Measurements from ENCODE around the gene ABCD3.
A peak's percentile ranks its signal among the peaks of the same experiment; 100 is the strongest.
"Not testable (repeated sequence)": the region's sequence is repeated elsewhere in the genome, so short reads cannot be mapped to it uniquely, and the experiment has no call there.

The ABCD3 gene

DNA sequence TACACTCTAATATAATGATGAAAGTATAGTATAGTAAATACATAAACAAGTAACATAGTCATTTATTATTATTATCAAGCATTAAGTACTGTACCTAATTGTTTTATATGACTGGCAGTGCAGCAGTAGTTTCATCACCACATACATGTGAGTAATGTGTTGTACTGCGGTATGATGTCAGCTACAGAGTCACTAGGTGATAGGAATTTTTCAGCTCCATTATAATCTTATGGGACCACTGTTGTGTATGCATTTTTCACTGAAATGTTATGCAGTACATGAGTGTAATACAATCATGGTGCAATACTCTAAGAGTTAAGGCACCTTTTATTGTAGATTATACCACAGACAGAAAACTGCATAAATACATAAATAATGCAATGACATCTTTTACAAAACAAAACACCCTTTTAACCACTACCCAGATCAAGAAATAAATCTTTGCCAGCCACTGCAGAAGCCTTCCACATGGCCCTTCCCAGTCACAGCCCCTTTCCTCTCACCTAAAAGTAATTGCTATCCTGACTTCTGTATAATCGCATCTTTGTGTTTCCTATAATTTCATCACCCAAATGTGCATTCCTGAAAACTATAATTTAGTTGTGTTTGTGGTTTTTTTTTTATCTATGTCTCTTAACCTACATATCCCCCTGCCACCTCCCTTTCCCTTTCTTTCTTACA, 16.3 kb downstream of the ABCD3 start:
- peaks cover 2% of the 10 kb centered on the region; the same call in 1 of the 2 replicates for H3F3A ChIP-seq (ENCODE audit: low read depth)
- H2AFZ ChIP-seq (ENCODE audit: low read length) = no peak overlapping the region
- H3K79me2 ChIP-seq (ENCODE audit: insufficient read depth, low read length) = peaks cover 80% of the 10 kb centered on the region
- no peaks in the 10 kb centered on the region for H3K27me3 ChIP-seq (ENCODE audit: insufficient read depth, low read length, poor library complexity, severe bottlenecking)
- no peak for TF ChIP-seq EZH2phosphoT487 (IDR thresholded peaks at IDR 0.05; ENCODE audit: borderline replicate concordance)
- TF ChIP-seq, protein P1, sequence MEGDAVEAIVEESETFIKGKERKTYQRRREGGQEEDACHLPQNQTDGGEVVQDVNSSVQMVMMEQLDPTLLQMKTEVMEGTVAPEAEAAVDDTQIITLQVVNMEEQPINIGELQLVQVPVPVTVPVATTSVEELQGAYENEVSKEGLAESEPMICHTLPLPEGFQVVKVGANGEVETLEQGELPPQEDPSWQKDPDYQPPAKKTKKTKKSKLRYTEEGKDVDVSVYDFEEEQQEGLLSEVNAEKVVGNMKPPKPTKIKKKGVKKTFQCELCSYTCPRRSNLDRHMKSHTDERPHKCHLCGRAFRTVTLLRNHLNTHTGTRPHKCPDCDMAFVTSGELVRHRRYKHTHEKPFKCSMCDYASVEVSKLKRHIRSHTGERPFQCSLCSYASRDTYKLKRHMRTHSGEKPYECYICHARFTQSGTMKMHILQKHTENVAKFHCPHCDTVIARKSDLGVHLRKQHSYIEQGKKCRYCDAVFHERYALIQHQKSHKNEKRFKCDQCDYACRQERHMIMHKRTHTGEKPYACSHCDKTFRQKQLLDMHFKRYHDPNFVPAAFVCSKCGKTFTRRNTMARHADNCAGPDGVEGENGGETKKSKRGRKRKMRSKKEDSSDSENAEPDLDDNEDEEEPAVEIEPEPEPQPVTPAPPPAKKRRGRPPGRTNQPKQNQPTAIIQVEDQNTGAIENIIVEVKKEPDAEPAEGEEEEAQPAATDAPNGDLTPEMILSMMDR (conservative IDR thresholded peaks at IDR 0.05; ENCODE audit: low read length) = no peak
- H3K36me3 ChIP-seq (ENCODE audit: insufficient read depth, low read length) = no peaks in the 10 kb centered on the region; the same call in 1 of the 2 replicates
- H3K9me3 ChIP-seq (ENCODE audit: insufficient read depth, low read depth, low read length) = peaks cover 5% of the 10 kb centered on the region; the same call in 1 of the 2 replicates
- peaks cover 17% of the 10 kb centered on the region for H3K4me1 ChIP-seq (ENCODE audit: insufficient read depth, low read length, poor library complexity, severe bottlenecking)
- no peaks in the 10 kb centered on the region for H3K9me2 ChIP-seq (replicated peaks; ENCODE audit: low read depth, low read length)
- H4K20me1 ChIP-seq (ENCODE audit: insufficient read depth, low read length, poor library complexity, severe bottlenecking) = peaks cover 16% of the 10 kb centered on the region
- no peak overlapping the region for H3K4me3 ChIP-seq (ENCODE audit: low read length, poor library complexity, severe bottlenecking)
- no peak overlapping the region for H3K4me2 ChIP-seq (ENCODE audit: low read depth, low read length, poor library complexity, severe bottlenecking)
- no peak overlapping the region for H3K9ac ChIP-seq (ENCODE audit: low read depth, low read length, poor library complexity, severe bottlenecking)

DNA sequence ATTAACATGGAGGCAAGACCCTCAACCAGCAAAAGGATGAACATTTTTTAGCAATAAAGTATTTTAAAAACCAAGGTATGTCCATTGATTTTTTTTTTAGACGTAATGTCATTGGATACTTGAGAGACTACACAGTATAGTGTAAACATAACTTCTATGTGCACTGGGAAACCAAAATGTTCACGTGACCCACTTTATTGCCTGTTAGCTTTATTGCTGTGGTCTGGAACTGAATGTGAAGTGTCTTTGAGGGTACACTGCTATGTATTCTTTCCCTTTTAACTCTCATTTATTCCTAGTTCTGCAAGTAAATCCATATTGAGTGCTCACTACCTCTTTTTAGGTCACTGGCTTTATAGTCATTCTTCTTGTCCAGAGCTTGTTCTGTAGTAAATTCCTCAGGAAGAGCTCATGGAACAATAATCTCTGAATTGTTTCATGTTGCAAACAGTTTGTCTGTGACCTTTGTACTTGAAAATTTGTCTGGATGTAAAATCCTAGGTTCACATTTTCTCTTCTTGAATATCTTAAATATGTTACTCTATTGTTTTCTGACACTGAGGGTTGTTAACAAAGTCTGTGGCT, 20.6 kb downstream of the ABCD3 start:
- Histone ChIP-seq H3K9me2 (replicated peaks; ENCODE audit: low read depth, low read length) (no peaks in the 10 kb centered on the region), H3K27me3 (ENCODE audit: insufficient read depth, low read length, poor library complexity, severe bottlenecking) (no peaks in the 10 kb centered on the region), H3K79me2 (ENCODE audit: insufficient read depth, low read length) (peaks cover 82% of the 10 kb centered on the region), H3K9me3 (ENCODE audit: insufficient read depth, low read depth, low read length) (peaks cover 19% of the 10 kb centered on the region), H3K4me1 (ENCODE audit: insufficient read depth, low read length, poor library complexity, severe bottlenecking) (peaks cover 12% of the 10 kb centered on the region), H3K9ac (ENCODE audit: low read depth, low read length, poor library complexity, severe bottlenecking) (no peak overlapping the region), H3F3A (ENCODE audit: low read depth) (peaks cover 2% of the 10 kb centered on the region; the same call in 1 of the 2 replicates), H3K36me3 (ENCODE audit: insufficient read depth, low read length) (no peaks in the 10 kb centered on the region), H2AFZ (ENCODE audit: low read length) (no peak overlapping the region), H4K20me1 (ENCODE audit: insufficient read depth, low read length, poor library complexity, severe bottlenecking) (peaks cover 22% of the 10 kb centered on the region), H3K4me3 (ENCODE audit: low read length, poor library complexity, severe bottlenecking) (no peak overlapping the region), H3K4me2 (ENCODE audit: low read depth, low read length, poor library complexity, severe bottlenecking) (peak overlapping the region; percentile 43)
- TF ChIP-seq, protein P1 (conservative IDR thresholded peaks at IDR 0.05; ENCODE audit: low read length) = no peak
- TF ChIP-seq EZH2phosphoT487 (IDR thresholded peaks at IDR 0.05; ENCODE audit: borderline replicate concordance) = no peak

DNA sequence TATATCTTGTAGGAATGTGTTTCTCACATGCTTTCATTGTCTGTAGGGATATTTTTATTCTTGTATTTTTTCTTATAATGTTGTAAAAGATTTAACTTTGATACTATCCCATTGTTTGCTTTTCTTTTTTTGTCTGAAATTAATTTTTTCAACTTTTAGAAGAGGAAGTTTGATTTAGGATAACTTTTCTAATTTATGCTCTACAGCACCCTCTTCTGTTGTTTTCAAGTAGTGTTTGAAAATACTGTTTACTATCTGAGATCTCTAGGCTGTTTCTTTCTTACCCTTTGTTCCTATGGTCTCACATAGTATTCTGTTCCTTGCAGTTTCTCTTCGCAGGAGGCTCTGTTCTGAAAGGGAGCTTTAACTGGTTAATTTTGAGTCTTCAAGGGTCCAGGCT, 21.9 kb downstream of the ABCD3 start:
- Histone ChIP-seq H3K9ac (ENCODE audit: low read depth, low read length, poor library complexity, severe bottlenecking) (no peak overlapping the region), H3K9me2 (replicated peaks; ENCODE audit: low read depth, low read length) (no peaks in the 10 kb centered on the region), H3K4me3 (ENCODE audit: low read length, poor library complexity, severe bottlenecking) (no peak overlapping the region), H3K4me2 (ENCODE audit: low read depth, low read length, poor library complexity, severe bottlenecking) (no peak overlapping the region), H3K9me3 (ENCODE audit: insufficient read depth, low read depth, low read length) (peaks cover 26% of the 10 kb centered on the region), H3F3A (ENCODE audit: low read depth) (peaks cover 2% of the 10 kb centered on the region; the same call in 1 of the 2 replicates), H3K36me3 (ENCODE audit: insufficient read depth, low read length) (no peaks in the 10 kb centered on the region), H2AFZ (ENCODE audit: low read length) (no peak overlapping the region), H3K27me3 (ENCODE audit: insufficient read depth, low read length, poor library complexity, severe bottlenecking) (no peaks in the 10 kb centered on the region), H3K4me1 (ENCODE audit: insufficient read depth, low read length, poor library complexity, severe bottlenecking) (peaks cover 12% of the 10 kb centered on the region), H4K20me1 (ENCODE audit: insufficient read depth, low read length, poor library complexity, severe bottlenecking) (peaks cover 22% of the 10 kb centered on the region), H3K79me2 (ENCODE audit: insufficient read depth, low read length) (peaks cover 87% of the 10 kb centered on the region)
- no peak for TF ChIP-seq EZH2phosphoT487 (IDR thresholded peaks at IDR 0.05; ENCODE audit: borderline replicate concordance)
- TF ChIP-seq, protein P1 (conservative IDR thresholded peaks at IDR 0.05; ENCODE audit: low read length) = peak; percentile 61

DNA sequence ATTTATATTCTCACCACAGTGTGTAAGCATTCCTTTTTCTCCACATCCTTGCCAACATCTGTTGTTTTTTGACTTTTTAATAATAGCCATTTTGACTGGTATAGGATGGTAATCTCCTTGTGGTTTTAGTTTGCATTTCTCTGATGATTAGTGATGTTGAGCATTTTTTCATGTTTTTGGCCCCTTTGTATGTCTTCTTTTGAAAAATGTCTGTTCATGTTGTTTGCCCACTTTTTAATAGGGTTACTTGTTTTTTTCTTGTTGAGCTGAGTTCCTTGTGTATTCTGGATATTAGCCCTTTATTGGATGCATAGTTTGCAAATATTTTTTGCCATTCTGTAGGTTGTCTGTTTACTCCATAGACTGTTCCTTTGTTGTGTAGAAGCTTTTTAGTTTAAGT, 24.9 kb downstream of the ABCD3 start:
- not testable (repeated sequence) for H3K36me3 ChIP-seq (ENCODE audit: insufficient read depth, low read length); H2AFZ ChIP-seq (ENCODE audit: low read length); H3K9me2 ChIP-seq (replicated peaks; ENCODE audit: low read depth, low read length); H3K4me2 ChIP-seq (ENCODE audit: low read depth, low read length, poor library complexity, severe bottlenecking); H3F3A ChIP-seq (ENCODE audit: low read depth); H3K27me3 ChIP-seq (ENCODE audit: insufficient read depth, low read length, poor library complexity, severe bottlenecking); H3K9ac ChIP-seq (ENCODE audit: low read depth, low read length, poor library complexity, severe bottlenecking); H3K4me3 ChIP-seq (ENCODE audit: low read length, poor library complexity, severe bottlenecking)
- H3K9me3 ChIP-seq (ENCODE audit: insufficient read depth, low read depth, low read length) = peaks cover 24% of the 10 kb centered on the region
- H3K79me2 ChIP-seq (ENCODE audit: insufficient read depth, low read length) = peaks cover 73% of the 10 kb centered on the region
- H4K20me1 ChIP-seq (ENCODE audit: insufficient read depth, low read length, poor library complexity, severe bottlenecking) = peaks cover 21% of the 10 kb centered on the region
- H3K4me1 ChIP-seq (ENCODE audit: insufficient read depth, low read length, poor library complexity, severe bottlenecking) = peaks cover 12% of the 10 kb centered on the region

DNA sequence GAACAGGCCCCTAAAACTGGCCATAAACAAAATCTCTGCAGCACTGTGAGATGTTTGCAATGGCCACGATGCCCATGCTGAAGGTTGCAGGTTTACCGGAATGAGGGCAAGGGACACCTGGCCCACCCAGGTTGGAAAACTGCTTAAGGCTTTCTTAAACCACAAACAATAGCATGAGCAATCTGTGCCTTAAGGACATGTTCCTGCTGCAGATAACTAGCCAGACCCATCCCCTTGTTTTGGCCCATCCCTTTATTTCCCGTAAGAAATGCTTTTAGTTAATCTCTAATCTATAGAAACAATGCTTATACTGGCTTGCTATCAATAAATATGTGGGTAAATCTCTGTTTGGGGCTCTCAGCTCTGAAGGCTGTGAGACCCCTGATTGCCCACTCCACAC, 26.6 kb downstream of the ABCD3 start:
- H3K4me2 ChIP-seq (ENCODE audit: low read depth, low read length, poor library complexity, severe bottlenecking); H3K9ac ChIP-seq (ENCODE audit: low read depth, low read length, poor library complexity, severe bottlenecking); H4K20me1 ChIP-seq (ENCODE audit: insufficient read depth, low read length, poor library complexity, severe bottlenecking); H3K4me1 ChIP-seq (ENCODE audit: insufficient read depth, low read length, poor library complexity, severe bottlenecking); H2AFZ ChIP-seq (ENCODE audit: low read length); H3F3A ChIP-seq (ENCODE audit: low read depth); H3K4me3 ChIP-seq (ENCODE audit: low read length, poor library complexity, severe bottlenecking); H3K27me3 ChIP-seq (ENCODE audit: insufficient read depth, low read length, poor library complexity, severe bottlenecking); H3K9me2 ChIP-seq (replicated peaks; ENCODE audit: low read depth, low read length): not testable (repeated sequence)
- peaks cover 66% of the 10 kb centered on the region for H3K79me2 ChIP-seq (ENCODE audit: insufficient read depth, low read length)
- H3K9me3 ChIP-seq (ENCODE audit: insufficient read depth, low read depth, low read length) = peaks cover 30% of the 10 kb centered on the region
- peaks cover 13% of the 10 kb centered on the region for H3K36me3 ChIP-seq (ENCODE audit: insufficient read depth, low read length)
